Trophoblast cell (in vitro differentiated cells and primary cell): Measurements from ENCODE around the gene CST9.

Experiments
- DNase-seq, 2 donors: peaks; one replicate each; pipeline ENCODE4 v3.0.0-alpha.2; 2016
- H2AFZ ChIP-seq: 2 replicates; pipeline ENCODE4 v1.6.1; 2013; ENCODE audit warnings: low read length, moderate library complexity, mild to moderate bottlenecking; ENCODE audit not compliant: insufficient read depth, poor library complexity
- H2AK5ac ChIP-seq: 2 replicates; pipeline ENCODE4 v1.6.1; 2013; ENCODE audit warnings: mild to moderate bottlenecking, low read length
- H2BK120ac ChIP-seq: 2 replicates; pipeline ENCODE4 v1.6.1; 2013; ENCODE audit warnings: low read length, mild to moderate bottlenecking, moderate library complexity; ENCODE audit not compliant: insufficient read depth, poor library complexity
- H2BK12ac ChIP-seq: 2 replicates; pipeline ENCODE4 v1.6.1; 2013; ENCODE audit warnings: mild to moderate bottlenecking, low read length, moderate library complexity
- H2BK5ac ChIP-seq: 2 replicates; pipeline ENCODE4 v1.6.1; 2013; ENCODE audit warnings: low read length, low read depth, moderate library complexity, mild to moderate bottlenecking; ENCODE audit not compliant: poor library complexity
- H3K14ac ChIP-seq: 2 replicates; pipeline ENCODE4 v1.6.1; 2013; ENCODE audit warnings: mild to moderate bottlenecking, low read length
- H3K18ac ChIP-seq: 2 replicates; pipeline ENCODE4 v1.6.1; 2013; ENCODE audit warnings: mild to moderate bottlenecking, low read length
- H3K23ac ChIP-seq: 2 replicates; pipeline ENCODE4 v1.6.1; 2013; ENCODE audit warnings: low read length
- H3K27ac ChIP-seq: 2 replicates; pipeline ENCODE4 v1.5.1; 2013; ENCODE audit warnings: low read depth, mild to moderate bottlenecking, inconsistent platforms, low read length, moderate library complexity
- H3K27me3 ChIP-seq: 2 replicates; pipeline ENCODE4 v1.6.1; 2013; ENCODE audit warnings: inconsistent platforms, mild to moderate bottlenecking, low read length, moderate library complexity; ENCODE audit not compliant: insufficient read depth
- H3K36me3 ChIP-seq, 2 experiments: 1 replicate in 1 of 2; 2 replicates in 1 of 2; pipeline ENCODE4 v1.6.1; 2013; ENCODE audit warnings: low read length in 2 of 2, mild to moderate bottlenecking in 2 of 2, moderate library complexity in 1 of 2; ENCODE audit not compliant: insufficient read depth in 2 of 2, control insufficient read depth in 1 of 2
- H3K4ac ChIP-seq: 2 replicates; pipeline ENCODE4 v1.6.1; 2013; ENCODE audit warnings: low read depth, mild to moderate bottlenecking, low read length, moderate library complexity
- H3K4me1 ChIP-seq, 2 experiments: 1 replicate in 1 of 2; 2 replicates in 1 of 2; pipeline ENCODE4 v1.6.1; 2013; ENCODE audit warnings: low read length in 2 of 2, mild to moderate bottlenecking in 2 of 2, moderate library complexity in 1 of 2; ENCODE audit not compliant: insufficient read depth in 2 of 2, control insufficient read depth in 1 of 2
- H3K4me2 ChIP-seq: 2 replicates; pipeline ENCODE4 v1.6.1; 2013; ENCODE audit warnings: inconsistent platforms, mild to moderate bottlenecking, low read length, moderate library complexity
- H3K4me3 ChIP-seq: 2 replicates; pipeline ENCODE4 v1.5.1; 2013; ENCODE audit warnings: mild to moderate bottlenecking, low read depth, low read length, inconsistent platforms
- H3K79me1 ChIP-seq: one replicate; pipeline ENCODE4 v1.6.1; 2013; ENCODE audit warnings: low read length
- H3K79me2 ChIP-seq: 2 replicates; pipeline ENCODE4 v1.6.1; 2013; ENCODE audit warnings: low read length, mild to moderate bottlenecking; ENCODE audit not compliant: control insufficient read depth, insufficient read depth, poor library complexity
- H3K9ac ChIP-seq: 2 replicates; pipeline ENCODE4 v1.6.1; 2013; ENCODE audit warnings: mild to moderate bottlenecking, low read length
- H3K9me3 ChIP-seq: 2 replicates; pipeline ENCODE4 v1.6.1; 2013; ENCODE audit warnings: low read depth, mild to moderate bottlenecking, control low read depth, inconsistent platforms, low read length; ENCODE audit not compliant: insufficient read depth
- H4K12ac ChIP-seq: 2 replicates; pipeline ENCODE4 v1.6.1; 2013; ENCODE audit warnings: low read depth, mild to moderate bottlenecking, low read length, moderate library complexity
- H4K8ac ChIP-seq: 2 replicates; pipeline ENCODE4 v1.6.1; 2013; ENCODE audit warnings: low read depth, mild to moderate bottlenecking, low read length, moderate library complexity
- H4K91ac ChIP-seq: one replicate; pipeline ENCODE4 v1.6.1; 2013; ENCODE audit warnings: low read depth, mild to moderate bottlenecking, low read length, moderate library complexity
- WGBS: extraction: QIAGEN DNeasy Blood & Tissue Kit; methylation state at CpG from one replicate; pipeline ENCODE4 v1.1.7; 2013; ENCODE audit warnings: missing lambda C conversion rate; ENCODE audit not compliant: insufficient read length, insufficient coverage; ENCODE audit errors: extremely low coverage; 5-methylcytosine and 5-hydroxymethylcytosine counted together

Gene CST9

DNA sequence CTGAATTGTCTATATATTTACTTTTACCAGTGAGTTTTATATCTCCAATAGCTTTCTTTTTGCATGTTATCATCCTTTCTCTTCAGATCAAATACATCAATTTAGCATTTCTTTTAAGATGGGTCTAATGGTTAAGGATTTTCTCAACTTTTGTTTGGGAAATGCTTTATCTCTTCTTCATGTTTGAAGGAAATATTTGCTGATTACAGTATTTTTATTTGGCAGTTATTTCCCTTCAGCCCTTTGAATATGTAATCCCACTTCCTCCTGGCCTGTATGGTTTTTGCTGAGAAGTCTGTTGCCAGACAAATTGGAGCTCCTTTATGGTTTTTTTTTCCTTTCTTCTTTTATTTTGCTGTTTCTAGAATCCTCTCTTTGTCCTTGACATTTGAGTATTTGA lies 30.7 kb downstream of the CST9 start:
- Histone ChIP-seq H3K9ac (no peak overlapping the region), H3K36me3 (no peaks in the 10 kb centered on the region), H3K4me3 (no peak overlapping the region), H2AFZ (no peak overlapping the region), H4K8ac (no peak overlapping the region), H3K9me3 (no peaks in the 10 kb centered on the region), H3K4me2 (no peak overlapping the region), H3K14ac (no peak overlapping the region), H2BK120ac (no peak overlapping the region), H3K18ac (no peak overlapping the region), H4K12ac (no peak overlapping the region), H4K91ac (no peak overlapping the region), H2BK12ac (no peak overlapping the region), H3K4me1 (no peaks in the 10 kb centered on the region), H2AK5ac (no peak overlapping the region), H2BK5ac (no peak overlapping the region), H3K23ac (no peak overlapping the region), H3K79me2 (no peaks in the 10 kb centered on the region), H3K4ac (no peak overlapping the region), H3K27me3 (no peaks in the 10 kb centered on the region), H3K27ac (no peak overlapping the region), H3K79me1 (no peaks in the 10 kb centered on the region)
- no peak for DNase-seq

DNA sequence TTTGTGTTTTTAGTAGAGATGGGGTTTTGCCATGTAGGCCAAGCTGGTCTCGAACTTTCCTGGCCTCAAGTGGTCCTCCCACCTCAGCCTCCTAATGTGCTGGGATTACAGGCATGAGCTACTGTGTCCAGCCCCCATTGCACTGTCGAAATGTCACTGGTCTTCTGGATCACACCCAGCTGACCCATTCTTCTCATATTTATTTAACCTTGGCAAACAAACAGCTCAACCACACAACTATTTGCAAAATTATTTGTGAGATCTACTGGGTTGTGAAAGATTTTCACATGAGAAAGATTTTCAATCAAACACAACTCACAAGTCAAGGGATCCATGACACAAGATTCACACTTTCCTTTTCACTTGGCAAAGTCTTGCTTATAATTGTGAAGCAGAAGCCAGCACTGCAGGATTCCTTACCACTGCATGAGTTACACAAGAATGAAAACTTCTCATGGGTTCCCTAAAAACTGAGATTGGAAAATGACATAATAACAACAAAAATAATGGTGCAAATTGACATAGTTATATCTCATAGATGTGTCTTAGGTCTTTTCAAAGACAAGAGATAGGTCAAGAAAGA lies 35.4 kb downstream of the CST9 start:
- no peak overlapping the region for H3K4ac ChIP-seq
- H2BK120ac ChIP-seq = no peak overlapping the region
- no peak overlapping the region for H3K18ac ChIP-seq
- H3K79me1 ChIP-seq = no peaks in the 10 kb centered on the region
- no peak overlapping the region for H3K23ac ChIP-seq
- no peak overlapping the region for H2BK12ac ChIP-seq
- H3K4me3 ChIP-seq = no peak overlapping the region
- no peak overlapping the region for H2AFZ ChIP-seq
- H3K36me3 ChIP-seq = no peaks in the 10 kb centered on the region
- H3K4me1 ChIP-seq = no peaks in the 10 kb centered on the region
- peak in 1 of 2 donors; percentile 19 for DNase-seq
- H3K27me3 ChIP-seq = no peaks in the 10 kb centered on the region
- no peak overlapping the region for H3K9ac ChIP-seq
- no peak overlapping the region for H2AK5ac ChIP-seq
- H3K14ac ChIP-seq = no peak overlapping the region
- no peak overlapping the region for H2BK5ac ChIP-seq
- no peak overlapping the region for H3K4me2 ChIP-seq
- no peaks in the 10 kb centered on the region for H3K79me2 ChIP-seq
- no peak overlapping the region for H3K27ac ChIP-seq
- no CpG with 5 or more reads among the region's 2 CpGs for WGBS
- no peak overlapping the region for H4K91ac ChIP-seq
- no peak overlapping the region for H4K12ac ChIP-seq
- H4K8ac ChIP-seq = no peak overlapping the region
- no peaks in the 10 kb centered on the region for H3K9me3 ChIP-seq

DNA sequence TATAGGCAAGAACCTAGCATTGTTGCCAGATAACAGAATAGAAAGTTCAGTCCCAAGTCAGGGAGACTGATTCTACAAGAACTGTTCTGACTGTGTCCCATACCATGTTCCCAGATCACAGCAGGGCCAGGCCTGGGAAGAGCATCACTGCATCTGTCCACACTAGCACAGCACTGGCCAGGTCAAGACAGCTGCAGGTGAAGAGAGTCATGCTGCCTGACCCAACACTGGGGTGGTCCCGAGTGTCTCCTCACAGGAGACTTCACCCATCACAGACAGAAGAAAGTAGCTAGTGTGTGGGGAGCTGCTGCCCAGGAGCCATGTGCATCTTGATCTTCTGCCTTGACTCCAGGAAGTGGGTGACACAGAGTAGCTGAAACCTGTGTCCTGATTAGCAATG lies 36.1 kb downstream of the CST9 start:
- H4K12ac ChIP-seq = no peak overlapping the region
- no CpG with 5 or more reads among the region's 1 CpG for WGBS
- no peak overlapping the region for H4K8ac ChIP-seq
- no peak overlapping the region for H4K91ac ChIP-seq
- no peaks in the 10 kb centered on the region for H3K36me3 ChIP-seq
- no peaks in the 10 kb centered on the region for H3K9me3 ChIP-seq
- H2BK12ac ChIP-seq = no peak overlapping the region
- H2AK5ac ChIP-seq = no peak overlapping the region
- DNase-seq = no peak
- no peak overlapping the region for H2BK5ac ChIP-seq
- no peak overlapping the region for H3K23ac ChIP-seq
- no peak overlapping the region for H3K9ac ChIP-seq
- no peak overlapping the region for H3K18ac ChIP-seq
- H2BK120ac ChIP-seq = no peak overlapping the region
- H2AFZ ChIP-seq = no peak overlapping the region
- H3K27me3 ChIP-seq = no peaks in the 10 kb centered on the region
- H3K4ac ChIP-seq = no peak overlapping the region
- no peak overlapping the region for H3K4me2 ChIP-seq
- H3K4me3 ChIP-seq = no peak overlapping the region
- H3K14ac ChIP-seq = no peak overlapping the region
- no peak overlapping the region for H3K27ac ChIP-seq
- H3K79me2 ChIP-seq = no peaks in the 10 kb centered on the region
- H3K79me1 ChIP-seq = no peaks in the 10 kb centered on the region
- H3K4me1 ChIP-seq = no peaks in the 10 kb centered on the region

DNA sequence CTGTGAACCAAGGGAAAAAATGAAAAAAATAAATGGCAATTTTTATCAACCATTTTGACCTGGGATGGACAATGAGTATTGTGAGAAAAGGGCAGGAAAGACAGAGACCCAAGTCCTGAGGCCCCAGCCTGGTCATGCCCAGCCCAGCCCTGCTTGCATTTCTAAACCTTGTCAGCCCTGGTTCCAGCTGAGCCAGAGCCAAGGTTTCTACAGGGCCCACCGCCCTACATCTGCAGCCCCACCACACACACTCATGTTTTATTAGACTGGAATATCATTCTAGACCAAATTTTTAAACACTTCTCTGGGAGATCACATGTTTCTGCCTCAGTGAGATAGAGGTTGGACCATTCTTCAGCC lies 36.8 kb downstream of the CST9 start:
- Histone ChIP-seq H3K4me2 (no peak overlapping the region), H2BK12ac (no peak overlapping the region), H3K79me2 (no peaks in the 10 kb centered on the region), H4K12ac (no peak overlapping the region), H3K79me1 (no peaks in the 10 kb centered on the region), H3K4me1 (no peaks in the 10 kb centered on the region), H4K8ac (no peak overlapping the region), H3K9ac (no peak overlapping the region), H2AFZ (no peak overlapping the region), H3K4me3 (no peak overlapping the region), H3K18ac (no peak overlapping the region), H4K91ac (no peak overlapping the region), H3K36me3 (no peaks in the 10 kb centered on the region), H2BK120ac (no peak overlapping the region), H3K27me3 (no peaks in the 10 kb centered on the region), H2AK5ac (no peak overlapping the region), H3K23ac (no peak overlapping the region), H3K4ac (no peak overlapping the region), H3K14ac (no peak overlapping the region), H2BK5ac (no peak overlapping the region), H3K27ac (no peak overlapping the region), H3K9me3 (peaks cover 1% of the 10 kb centered on the region)
- no peak for DNase-seq
- no CpG with 5 or more reads among the region's 1 CpG for WGBS
